ENCODE results near the gene NBAS.
"Not testable (repeated sequence)": the region's sequence is repeated elsewhere in the genome, so short reads cannot be mapped to it uniquely, and the experiment has no call there.

NBAS gene

DNA sequence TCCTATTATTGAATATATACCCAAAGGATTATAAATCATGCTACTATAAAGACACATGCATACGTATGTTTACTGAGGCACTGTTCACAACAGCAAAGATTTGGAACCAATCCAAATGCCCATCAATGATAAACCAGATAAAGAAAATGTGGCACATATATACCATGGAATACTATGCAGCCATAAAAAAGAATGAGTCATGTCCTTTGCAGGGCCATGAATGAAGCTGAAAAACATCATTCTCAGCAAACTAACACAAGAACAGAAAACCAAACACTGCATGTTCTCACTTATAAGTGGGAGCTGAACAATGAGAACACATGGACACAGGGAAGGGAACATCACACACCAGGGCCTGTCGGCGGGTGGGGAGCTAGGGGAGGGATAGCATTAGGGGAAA lies 310.2 kb downstream of the NBAS start:
- DNase-seq, result not testable (repeated sequence)

DNA sequence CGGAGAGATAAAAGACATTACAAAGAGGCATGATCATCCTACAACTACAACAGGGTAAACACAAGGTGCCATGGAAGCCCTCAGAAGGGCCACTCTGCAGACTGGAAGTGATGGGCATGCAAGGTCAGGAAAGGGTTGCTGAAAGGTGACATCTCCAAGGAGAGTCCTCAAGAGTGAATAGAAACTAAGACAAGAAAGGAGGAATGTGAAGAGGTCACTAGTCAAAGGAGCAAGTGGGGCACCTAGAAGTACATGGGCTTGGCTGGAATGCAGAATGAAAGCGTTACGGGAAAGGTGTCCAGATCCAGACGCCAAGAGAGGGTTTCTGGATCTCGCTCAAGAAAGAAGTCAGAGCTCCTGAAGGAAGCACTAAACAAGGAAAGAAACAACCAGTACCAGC lies 314.3 kb downstream of the NBAS start:
- DNase-seq, result no peak

DNA sequence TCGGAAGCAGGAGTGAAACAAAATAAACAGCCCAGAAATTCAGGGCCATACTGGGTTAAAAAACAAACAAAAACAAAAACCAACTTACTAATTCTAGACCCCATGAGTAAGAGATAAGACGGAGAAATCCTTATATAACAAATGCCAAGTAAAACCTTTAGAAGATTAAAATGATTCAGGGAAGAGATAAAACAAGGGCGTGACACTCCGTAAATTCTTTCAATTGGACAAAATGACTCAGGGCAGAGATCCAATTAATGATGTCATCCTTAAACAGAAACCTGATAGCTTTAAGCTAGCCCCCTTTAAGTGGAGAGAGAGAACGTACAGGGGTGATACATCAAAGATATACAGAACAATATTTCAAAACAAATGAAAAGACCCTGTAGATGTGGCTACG lies 317.4 kb downstream of the NBAS start:
- peak; percentile 9 for DNase-seq

DNA sequence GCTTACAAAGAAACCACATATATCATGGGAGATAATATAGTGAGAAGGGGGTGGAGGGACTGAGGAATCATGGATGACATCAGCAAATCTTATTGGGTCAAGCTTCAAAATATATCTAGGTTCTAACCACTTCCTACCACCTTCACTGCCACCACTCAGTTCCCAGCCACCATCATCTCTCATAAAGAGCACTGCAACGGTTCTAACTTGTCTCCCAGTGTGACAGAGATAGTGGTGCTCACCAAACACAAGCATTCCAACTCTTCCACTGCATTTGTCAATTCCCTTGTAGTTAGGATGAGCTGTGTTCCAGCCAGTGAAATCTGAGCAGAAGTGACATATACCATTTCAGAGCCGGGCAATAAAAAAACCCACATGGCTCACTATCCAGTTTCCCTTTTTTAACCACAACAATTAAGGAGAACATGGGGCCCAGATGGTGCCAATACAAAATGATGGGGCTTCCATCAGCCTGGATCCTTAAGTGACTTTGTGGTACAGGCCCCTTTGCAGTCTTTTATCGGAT lies 318.1 kb downstream of the NBAS start:
- DNase-seq, result no peak

DNA sequence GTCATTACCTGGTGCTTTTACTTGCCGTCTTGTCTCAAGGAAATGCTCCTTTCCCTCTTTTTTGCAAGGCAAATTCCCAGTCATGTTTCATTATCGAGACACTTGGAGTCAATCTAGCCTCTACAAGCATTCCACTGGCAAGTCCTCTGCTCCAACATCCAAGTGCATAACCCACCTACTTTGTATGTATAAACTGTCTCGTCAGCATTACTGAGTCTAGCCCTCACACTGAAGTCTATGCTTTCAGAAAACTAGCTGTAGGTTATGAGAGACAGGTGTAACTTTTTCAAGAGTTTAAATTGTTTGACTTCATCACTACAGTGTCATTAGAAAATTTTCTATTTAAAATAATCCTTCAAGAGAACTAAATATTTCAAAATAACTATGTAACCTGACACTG lies 319.2 kb downstream of the NBAS start:
- DNase-seq, result no peak

DNA sequence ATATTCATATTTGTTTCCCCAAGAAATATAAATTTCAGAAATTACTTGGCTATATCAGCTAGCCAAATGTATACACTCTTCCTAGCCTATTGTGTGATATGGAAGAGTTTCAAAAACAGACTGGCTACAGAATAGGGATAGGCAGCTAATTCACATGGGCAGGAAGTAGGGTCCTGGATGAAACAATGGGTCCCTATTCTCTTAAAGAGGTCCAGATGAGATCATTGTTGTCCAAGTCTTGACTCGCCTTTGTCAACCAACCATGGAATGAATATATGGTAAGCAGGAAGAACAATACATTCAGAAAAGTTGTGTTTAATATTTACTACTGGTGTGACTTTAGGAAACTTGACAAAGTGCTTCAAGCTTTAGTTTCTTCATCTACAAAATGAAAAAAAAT lies 319.9 kb downstream of the NBAS start:
- no peak for DNase-seq

DNA sequence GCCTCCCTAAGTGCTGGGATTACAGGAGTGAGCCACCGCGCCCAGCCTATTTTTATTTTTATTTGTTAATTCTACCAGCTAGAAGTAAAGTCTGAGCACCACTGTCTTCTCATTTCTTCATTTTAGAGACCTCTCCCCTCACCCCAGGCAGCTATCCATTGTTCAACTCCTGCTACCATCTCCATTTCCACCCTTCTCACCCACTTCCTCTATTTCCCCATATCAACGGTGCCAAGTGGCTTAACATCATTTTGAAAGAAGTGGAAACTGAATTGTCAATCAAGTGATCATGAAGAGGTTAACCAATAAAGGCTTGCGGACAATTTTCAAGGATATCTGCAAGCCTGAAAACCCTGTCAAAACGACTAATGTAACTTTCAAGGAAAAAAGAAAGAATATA lies 323.1 kb downstream of the NBAS start:
- no peak for DNase-seq

DNA sequence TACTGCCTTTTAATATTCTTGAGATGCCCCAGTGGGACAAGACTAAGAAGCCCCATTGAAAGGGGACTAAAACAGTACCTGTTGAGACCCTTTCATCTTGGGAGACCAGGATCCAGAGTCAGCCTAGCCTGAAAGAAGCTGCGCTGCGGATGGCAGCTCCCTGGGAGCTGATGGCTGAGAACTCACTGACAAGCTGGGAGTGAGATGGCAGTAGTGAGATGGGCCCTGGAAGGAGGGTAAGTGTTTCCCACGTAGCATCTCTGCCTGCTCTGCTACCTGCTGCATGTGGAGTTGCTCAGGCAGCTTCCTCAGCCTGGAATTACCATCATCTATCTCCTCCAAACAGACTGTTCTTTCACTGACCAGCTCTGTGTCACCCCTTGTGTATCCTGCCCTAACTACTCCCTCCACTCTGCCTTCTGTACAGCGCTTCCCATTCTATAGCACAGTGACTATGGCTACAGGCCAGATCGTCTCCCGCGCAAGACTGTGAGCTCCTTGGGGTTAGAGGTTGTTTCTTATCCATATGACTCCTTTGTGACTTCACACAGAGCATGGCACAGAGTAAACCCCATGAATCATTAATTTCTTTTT lies 330.4 kb downstream of the NBAS start:
- no peak for DNase-seq

DNA sequence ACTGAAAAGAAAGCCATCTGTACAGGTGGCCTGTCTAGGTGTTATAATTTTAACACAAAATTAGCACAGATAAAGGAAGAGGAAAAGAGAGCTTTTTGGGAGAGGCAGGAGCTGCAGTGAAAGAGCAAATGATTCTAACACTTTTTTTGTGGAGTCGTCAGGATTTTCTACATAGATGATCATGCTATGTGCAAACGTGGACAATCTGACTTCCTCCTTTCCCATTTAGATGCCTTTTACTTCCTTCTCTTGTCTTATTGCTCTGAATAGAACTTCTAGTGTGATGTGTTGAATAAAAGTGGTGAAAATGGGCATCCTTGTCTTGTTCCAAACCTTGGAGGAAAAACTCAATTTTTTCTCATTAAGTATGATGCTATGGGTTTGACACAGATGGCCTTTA lies 334.5 kb downstream of the NBAS start:
- DNase-seq, result no peak

DNA sequence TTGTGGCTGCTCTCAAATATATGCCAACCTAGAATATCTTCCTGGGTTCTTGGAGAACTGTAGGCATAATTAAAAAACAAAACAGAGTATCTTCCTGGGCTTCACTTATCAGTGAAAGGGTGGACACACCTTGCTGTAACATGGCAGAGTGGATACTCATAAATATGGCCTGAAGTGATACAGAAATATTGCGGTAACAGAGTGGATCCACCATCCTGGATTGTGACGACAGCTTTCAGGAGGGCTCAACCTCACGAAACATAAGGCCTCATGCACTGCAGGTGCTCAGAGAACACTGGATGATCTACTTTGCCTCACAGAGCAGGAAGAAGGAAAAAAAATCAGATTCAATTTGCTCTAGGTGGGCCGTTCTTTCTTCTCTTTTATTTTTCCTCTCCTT lies 336.0 kb downstream of the NBAS start:
- no peak for DNase-seq

DNA sequence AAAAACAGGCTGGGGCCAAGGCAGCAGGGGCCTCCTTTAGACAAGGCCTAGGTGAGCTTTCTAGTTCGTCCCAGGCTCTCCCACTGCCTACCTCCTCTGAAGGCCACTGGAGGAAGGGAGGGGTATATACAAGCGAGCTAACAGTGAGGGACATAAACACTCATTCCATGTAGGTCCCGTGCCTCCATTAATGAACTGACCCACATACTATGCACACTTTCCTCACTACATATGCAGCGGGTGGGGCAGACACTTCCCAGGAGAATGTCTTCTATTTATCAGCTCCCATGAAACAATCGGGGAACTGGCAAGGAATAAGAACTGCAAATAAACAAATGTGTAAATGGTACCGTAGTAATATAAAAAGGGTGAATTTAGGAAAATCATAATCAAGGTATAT lies 336.5 kb downstream of the NBAS start:
- DNase-seq, result no peak

DNA sequence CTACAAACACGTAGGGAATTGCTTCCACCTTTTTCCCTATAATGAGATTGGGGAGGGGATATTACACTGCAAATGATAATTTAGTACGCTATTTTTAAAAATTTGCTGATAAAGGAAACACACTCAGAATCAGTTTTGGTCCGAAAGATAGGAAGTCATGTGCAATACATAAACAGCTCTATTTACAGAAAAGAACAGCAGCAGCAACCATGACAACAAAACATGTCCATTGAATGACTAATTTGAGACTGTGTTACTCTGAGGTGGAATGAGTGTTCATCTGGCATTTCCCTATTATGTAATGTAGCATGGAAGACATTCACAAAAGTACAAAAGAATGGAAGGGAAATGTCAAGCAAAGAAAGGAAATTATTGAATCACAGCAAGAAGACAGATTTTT lies 337.2 kb downstream of the NBAS start:
- no peak for DNase-seq

DNA sequence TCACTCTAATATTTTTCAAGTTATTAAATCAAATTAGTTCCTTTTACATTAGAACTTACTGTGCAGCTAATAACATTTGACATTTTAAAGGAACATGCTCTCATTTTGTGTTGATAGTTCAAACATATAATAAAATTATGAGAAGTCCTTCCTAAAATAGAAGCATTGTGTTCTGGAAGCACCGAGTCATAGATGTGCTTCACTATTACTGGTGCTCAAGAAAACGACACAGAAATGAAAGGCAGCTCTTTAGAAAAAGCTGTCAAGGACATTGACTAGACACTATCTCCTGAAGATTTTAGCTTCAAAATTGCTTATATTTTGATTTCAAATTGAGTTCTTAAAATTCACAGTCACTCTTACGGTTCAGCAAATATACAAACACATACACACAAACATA lies 338.3 kb downstream of the NBAS start:
- no peak for DNase-seq

DNA sequence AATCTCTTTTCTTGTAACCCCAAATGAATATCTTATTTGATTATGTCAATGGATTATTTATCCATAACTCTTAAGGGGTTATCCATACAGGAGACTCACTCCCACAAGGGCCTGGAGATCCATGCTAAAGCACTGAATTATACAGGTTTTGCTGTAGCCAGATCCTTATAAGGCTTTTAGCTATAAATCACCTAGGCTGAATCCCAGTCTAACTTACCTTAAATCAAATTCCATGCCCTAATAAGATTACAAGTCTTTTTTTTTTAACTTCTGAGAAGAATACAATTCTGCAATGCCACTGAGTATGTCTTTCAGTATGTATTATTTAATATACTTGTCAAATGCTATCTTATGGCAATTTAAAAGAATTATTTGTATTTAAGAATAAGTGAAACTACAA lies 340.5 kb downstream of the NBAS start:
- no peak for DNase-seq

DNA sequence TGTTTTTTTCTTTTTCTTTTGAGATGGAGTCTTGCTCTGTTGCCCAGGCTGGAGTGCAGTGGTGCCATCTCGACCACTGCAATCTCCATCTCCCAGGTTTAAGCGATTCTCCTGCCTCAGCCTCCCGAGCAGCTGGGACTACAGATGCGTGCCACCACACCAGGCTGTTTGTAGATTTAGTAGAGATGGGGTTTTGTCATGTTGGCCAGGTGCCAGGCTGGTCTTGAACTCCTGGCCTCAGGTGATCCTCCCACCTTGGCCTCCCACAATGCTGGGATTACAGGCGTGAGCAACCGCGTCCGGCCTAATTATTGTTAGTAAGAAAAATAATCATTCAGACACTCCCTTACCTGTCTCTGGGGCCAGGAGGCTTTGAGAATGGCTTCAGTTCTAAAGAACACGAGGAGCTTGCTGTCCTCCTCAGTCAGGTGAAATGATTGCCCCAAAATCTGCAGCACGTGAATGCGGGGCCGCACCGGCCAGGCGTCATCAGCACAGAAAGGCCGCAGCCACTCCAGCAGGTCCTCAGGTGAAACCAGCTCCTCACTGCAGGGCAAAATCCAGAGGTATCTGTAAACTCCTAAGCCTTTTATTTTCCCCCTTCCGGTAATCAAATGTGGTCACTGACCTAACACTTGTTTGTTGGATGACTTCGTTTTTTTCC lies 342.6 kb downstream of the NBAS start:
- no peak for DNase-seq

DNA sequence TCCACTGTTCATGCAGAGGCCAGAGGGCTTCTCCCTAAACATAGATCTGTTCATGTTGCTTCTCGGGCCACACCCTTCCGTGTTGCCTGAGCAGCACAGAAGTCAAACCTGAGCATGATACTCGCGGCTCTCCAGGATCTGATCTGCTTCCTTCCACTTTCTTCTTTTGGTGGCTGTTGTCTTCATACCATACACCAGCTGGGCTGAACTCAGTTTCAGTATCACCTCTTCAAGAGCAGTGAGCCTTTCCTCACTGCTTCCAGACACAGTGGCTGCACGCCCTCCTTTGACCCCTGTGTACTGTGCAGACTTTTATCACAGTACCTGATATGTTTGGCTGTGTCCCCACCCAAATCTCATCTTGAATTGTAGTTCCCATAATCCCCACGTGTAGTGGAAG lies 348.9 kb downstream of the NBAS start:
- DNase-seq, result no peak

DNA sequence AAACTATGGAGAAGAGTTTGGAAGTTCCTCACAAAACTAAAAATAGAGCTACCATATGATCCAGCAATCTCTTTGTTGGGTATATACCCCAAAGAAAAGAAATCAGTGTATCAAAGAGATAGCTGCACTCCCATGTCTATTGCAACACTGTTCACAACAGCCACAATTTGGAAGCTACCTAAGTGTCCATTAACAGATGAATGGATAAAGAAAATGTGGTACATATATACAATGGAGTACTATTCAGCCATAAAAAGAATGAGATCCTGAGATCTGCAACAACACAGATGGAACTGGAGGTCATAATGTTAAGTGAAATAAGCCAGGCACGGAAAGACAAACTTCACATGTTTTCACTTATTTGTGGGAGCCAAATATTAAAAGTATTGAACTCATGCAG lies 350.6 kb downstream of the NBAS start:
- not testable (repeated sequence) for DNase-seq

DNA sequence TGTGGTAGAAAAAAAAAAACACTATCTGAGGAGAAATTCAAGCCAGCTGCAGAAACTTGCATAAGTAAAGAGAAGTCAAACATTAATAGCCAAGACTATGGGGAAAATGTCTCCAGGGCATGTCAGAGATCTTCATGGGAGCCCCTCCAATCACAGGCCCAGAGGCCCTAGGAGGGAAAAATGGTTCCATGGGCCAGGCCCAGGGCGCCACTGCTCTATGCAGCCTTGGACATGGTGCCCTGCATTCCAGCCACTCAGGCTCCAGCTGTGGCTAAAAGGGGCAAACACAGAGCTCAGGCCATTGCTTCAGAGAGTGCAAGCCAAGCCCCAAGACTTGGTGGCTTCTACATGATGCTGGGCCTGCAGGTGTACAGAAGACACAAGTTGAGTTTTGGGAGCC lies 354.7 kb downstream of the NBAS start:
- no peak for DNase-seq

DNA sequence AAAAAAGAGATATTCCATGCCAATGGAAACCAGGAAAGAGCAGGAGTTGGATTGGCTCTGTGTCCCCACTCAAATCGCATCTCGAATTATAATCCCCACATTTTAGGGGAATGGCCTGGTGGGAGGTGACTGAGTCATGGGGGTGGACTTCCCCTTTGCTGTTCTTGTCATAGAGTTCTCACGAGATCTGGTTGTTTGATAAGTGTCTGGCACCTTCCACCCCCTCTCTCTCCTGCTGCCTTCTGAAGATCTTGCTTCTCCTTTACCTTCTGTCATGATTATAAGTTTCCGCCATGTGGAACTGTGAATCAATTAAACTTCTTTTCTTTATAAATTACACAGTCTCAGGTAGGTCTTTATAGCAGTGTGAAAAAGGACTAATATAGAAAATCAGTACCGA lies 355.6 kb downstream of the NBAS start:
- no peak for DNase-seq

DNA sequence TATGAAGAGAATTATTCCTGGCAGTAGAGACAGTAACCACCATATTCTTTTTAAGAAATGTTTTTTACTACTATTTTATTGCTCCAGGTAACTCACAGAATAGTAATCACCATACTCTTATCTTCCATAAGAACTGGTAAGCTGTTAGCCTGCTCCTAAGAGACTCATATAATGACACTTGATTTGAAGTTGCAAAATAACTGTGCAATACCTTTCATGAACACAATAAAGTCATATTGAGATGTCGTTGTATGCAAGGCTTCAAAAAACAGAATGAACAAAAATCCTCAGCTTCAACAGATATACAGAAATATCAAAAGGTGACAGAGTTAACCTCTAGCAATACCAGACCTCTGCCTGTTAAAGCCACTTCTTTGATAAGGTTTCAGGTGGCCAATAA lies 360.1 kb downstream of the NBAS start:
- DNase-seq, result no peak

DNA sequence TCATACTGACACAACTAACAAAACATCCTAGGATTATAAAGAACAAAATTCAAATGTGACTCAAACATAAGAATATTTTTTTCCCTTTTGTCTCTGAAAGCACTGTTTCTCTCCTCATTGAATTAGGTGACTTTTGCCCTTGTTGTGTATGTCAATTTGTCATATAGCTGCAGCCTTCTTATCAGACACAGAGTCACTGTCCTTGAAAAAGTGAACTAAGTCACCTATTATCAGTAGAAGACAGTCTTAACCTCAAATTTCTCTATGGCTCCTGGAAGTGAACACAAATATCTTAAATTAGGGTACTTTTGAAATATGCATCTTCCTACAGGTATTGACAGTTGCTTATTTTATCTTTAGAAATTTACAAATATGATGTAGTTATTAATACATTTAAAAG lies 360.6 kb downstream of the NBAS start:
- no peak for DNase-seq

DNA sequence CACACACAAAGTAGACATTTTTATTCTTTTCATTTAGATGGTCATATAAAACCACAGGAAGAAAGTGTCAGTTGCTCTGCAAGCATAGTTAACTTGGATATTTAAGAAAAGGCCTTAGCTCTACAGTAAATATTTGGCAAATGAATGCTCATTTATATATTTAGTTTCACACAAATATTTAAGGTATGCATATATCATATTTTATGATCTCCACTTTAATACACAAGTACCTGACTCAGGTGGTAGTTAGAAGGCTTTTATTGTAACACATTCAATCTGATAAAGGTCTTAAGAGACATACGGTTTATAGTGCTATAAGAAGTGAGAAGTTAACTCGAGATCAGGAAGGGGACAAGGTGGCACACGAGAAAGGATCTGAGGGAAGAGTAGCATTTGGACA lies 363.1 kb downstream of the NBAS start:
- DNase-seq, result no peak

DNA sequence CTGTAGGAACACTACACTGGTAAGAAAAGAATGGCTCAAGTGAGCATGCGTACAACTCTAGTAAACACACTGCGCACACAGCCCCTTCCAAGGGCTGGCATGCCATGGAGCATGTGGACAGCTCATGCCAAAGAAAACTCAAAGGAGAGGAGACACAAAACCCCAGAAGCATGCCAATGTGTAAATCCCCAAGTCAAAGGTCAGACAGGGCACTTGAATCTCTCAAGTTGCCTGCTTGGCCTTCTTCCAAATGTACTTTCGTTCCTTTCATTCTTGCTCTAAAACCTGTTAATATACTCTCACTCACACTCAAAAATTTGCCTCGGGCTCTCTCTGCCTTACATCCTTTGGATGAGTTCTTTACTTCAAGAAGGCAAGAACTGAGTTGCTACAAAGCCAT lies 365.3 kb downstream of the NBAS start:
- DNase-seq, result no peak

DNA sequence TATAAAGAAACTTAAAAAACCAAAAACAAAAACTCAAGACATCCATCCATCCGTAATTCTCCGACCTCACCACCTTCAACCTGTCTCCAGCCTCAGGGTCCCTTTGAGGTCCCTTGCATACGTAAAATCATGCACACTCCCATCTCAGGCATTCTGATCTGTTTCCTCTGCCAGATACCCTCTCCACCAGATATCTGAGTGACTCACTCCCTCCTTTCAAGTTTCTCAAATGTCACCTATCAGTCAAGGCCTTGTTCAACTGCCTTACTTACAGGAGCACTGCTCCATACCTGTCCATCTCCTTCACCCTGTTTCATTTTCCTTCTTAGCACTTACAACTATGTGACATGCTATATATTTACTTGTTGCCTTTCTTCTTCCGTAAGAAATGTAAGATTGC lies 369.3 kb downstream of the NBAS start:
- DNase-seq, result no peak

DNA sequence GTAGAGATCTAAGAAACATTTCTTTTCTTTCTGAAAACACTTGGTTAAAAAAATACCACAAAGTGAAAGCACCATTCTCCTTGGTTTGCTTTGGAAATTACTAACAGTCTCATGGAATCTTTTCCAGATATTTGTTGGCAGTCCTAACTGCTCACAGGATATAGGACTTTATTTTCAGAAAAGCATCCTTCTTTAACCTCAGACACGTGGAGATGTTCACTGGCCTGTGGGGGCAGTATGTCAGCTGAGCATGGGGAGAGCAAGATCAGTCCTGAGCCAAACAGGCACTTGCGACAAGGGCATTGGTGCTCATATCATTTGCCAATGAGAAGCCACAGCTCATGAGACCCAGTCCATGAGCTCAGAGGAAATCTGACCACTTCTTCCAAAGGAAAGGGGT lies 371.9 kb downstream of the NBAS start:
- no peak for DNase-seq
